Measurements from ENCODE around the gene BRSK2.

BRSK2 gene

DNA sequence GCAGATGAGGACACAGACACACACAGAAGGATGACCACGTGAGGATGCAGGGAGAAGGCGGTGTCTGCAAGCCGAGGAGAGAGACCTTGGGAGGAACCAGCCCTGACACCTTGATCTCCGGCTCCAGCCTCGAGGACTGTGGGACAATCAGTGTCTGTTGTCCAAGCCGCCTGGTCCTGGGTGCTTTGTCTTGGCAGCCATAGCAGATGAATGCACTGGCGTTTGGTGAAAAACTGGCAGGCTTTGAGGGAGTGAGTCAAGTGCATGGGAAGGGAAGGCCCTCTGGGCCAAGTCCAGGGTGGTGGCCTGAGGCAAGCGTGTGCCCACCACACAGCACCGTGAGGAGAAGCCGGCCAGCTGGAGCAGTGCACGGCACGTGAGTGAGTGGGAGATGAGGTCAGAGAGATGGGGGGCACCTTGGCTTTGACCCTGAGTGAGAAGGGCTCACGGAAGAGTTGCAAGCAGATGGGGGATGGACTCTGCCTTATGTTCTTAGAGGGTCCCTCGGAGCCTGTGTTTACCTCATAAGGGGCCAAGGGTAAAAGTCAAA, 12.4 kb upstream of the BRSK2 start:
- peaks cover 2% of the 10 kb centered on the region; the same call in 1 of the 2 replicates for H3K27me3 ChIP-seq (ENCODE audit: insufficient read depth, low read length)
- TF ChIP-seq, protein P1, sequence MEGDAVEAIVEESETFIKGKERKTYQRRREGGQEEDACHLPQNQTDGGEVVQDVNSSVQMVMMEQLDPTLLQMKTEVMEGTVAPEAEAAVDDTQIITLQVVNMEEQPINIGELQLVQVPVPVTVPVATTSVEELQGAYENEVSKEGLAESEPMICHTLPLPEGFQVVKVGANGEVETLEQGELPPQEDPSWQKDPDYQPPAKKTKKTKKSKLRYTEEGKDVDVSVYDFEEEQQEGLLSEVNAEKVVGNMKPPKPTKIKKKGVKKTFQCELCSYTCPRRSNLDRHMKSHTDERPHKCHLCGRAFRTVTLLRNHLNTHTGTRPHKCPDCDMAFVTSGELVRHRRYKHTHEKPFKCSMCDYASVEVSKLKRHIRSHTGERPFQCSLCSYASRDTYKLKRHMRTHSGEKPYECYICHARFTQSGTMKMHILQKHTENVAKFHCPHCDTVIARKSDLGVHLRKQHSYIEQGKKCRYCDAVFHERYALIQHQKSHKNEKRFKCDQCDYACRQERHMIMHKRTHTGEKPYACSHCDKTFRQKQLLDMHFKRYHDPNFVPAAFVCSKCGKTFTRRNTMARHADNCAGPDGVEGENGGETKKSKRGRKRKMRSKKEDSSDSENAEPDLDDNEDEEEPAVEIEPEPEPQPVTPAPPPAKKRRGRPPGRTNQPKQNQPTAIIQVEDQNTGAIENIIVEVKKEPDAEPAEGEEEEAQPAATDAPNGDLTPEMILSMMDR (IDR thresholded peaks at IDR 0.05; ENCODE audit: low read length): no peak
- no peak for TF ChIP-seq EZH2 (IDR thresholded peaks at IDR 0.05; ENCODE audit: borderline replicate concordance, low read length)
- no peaks in the 10 kb centered on the region for H3K36me3 ChIP-seq (ENCODE audit: insufficient read depth, low read length)

GRCh38 chr11:1381793-1382425, 7.8 kb upstream of the BRSK2 start:
- H3K9me3 ChIP-seq (ENCODE audit: low read length): no peaks in the 10 kb centered on the region
- H2AFZ ChIP-seq (ENCODE audit: low read length): no peak overlapping the region
- H3K4me1 ChIP-seq (ENCODE audit: insufficient read depth, low read length, severe bottlenecking): peaks cover 3% of the 10 kb centered on the region
- no peaks in the 10 kb centered on the region for H3F3A ChIP-seq (ENCODE audit: insufficient read depth, low read length)
- no peaks in the 10 kb centered on the region for H3K9me2 ChIP-seq (ENCODE audit: low read depth, low read length)
- no peaks in the 10 kb centered on the region for H4K20me1 ChIP-seq (ENCODE audit: insufficient read depth, low read length)
- H3K9ac ChIP-seq (ENCODE audit: low read length): no peak overlapping the region
- no peaks in the 10 kb centered on the region for H3K79me2 ChIP-seq (ENCODE audit: insufficient read depth, low read length)
- H3K36me3 ChIP-seq (ENCODE audit: insufficient read depth, low read length): no peaks in the 10 kb centered on the region
- no peak for TF ChIP-seq EZH2 (IDR thresholded peaks at IDR 0.05; ENCODE audit: borderline replicate concordance, low read length)
- TF ChIP-seq, protein P1 (IDR thresholded peaks at IDR 0.05; ENCODE audit: low read length): no peak
- no peak overlapping the region for H3K4me3 ChIP-seq (ENCODE audit: low read depth, low read length, poor library complexity, severe bottlenecking)
- no peak overlapping the region for H3K27ac ChIP-seq (ENCODE audit: low read depth, low read length, poor library complexity, severe bottlenecking)
- peaks cover 5% of the 10 kb centered on the region; the same call in 1 of the 2 replicates for H3K27me3 ChIP-seq (ENCODE audit: insufficient read depth, low read length)
- no peak overlapping the region for H3K4me2 ChIP-seq (ENCODE audit: low read length)

More for the DNA sequence above, 12.4 kb upstream of the BRSK2 start:
- no peak overlapping the region for H3K4me3 ChIP-seq (ENCODE audit: low read depth, low read length, poor library complexity, severe bottlenecking)
- H3K79me2 ChIP-seq (ENCODE audit: insufficient read depth, low read length): no peaks in the 10 kb centered on the region
- H3F3A ChIP-seq (ENCODE audit: insufficient read depth, low read length): no peaks in the 10 kb centered on the region
- H3K9me2 ChIP-seq (ENCODE audit: low read depth, low read length): no peaks in the 10 kb centered on the region
- no peaks in the 10 kb centered on the region for H3K4me1 ChIP-seq (ENCODE audit: insufficient read depth, low read length, severe bottlenecking)
- no peaks in the 10 kb centered on the region for H3K9me3 ChIP-seq (ENCODE audit: low read length)
- H4K20me1 ChIP-seq (ENCODE audit: insufficient read depth, low read length): no peaks in the 10 kb centered on the region
- no peak overlapping the region for H3K4me2 ChIP-seq (ENCODE audit: low read length)
- H3K9ac ChIP-seq (ENCODE audit: low read length): no peak overlapping the region
- no peak overlapping the region for H3K27ac ChIP-seq (ENCODE audit: low read depth, low read length, poor library complexity, severe bottlenecking)
- no peak overlapping the region for H2AFZ ChIP-seq (ENCODE audit: low read length)

DNA sequence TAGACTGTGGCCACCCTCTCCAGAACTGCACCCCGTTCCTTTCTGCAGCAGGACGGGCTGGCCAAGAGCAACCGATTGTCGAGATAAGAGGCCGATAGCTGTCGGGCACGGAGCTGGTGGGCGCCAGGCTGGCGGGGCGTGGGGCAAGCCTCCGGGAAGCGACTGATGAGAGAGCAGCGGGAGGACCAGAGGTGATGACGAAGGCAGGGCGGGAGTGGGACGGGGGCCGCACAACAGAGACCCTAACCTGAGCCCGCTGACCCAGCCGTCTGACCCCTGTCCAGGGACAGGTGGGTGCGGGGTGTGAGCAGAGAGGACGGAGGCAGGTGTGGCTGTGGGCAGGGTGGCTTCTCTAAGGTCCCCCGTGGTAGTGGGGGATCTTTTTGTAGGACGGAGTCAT, 7.3 kb upstream of the BRSK2 start:
- Histone ChIP-seq H3K4me1 (ENCODE audit: insufficient read depth, low read length, severe bottlenecking) (peaks cover 3% of the 10 kb centered on the region), H3K4me2 (ENCODE audit: low read length) (peak overlapping the region; percentile 64; the same call in 1 of the 2 replicates), H3F3A (ENCODE audit: insufficient read depth, low read length) (no peaks in the 10 kb centered on the region), H3K27me3 (ENCODE audit: insufficient read depth, low read length) (peaks cover 5% of the 10 kb centered on the region; the same call in 1 of the 2 replicates), H4K20me1 (ENCODE audit: insufficient read depth, low read length) (no peaks in the 10 kb centered on the region), H3K36me3 (ENCODE audit: insufficient read depth, low read length) (no peaks in the 10 kb centered on the region), H3K4me3 (ENCODE audit: low read depth, low read length, poor library complexity, severe bottlenecking) (no peak overlapping the region), H3K9me2 (ENCODE audit: low read depth, low read length) (no peaks in the 10 kb centered on the region), H3K9ac (ENCODE audit: low read length) (no peak overlapping the region), H3K79me2 (ENCODE audit: insufficient read depth, low read length) (no peaks in the 10 kb centered on the region), H3K9me3 (ENCODE audit: low read length) (no peaks in the 10 kb centered on the region), H3K27ac (ENCODE audit: low read depth, low read length, poor library complexity, severe bottlenecking) (no peak overlapping the region), H2AFZ (ENCODE audit: low read length) (no peak overlapping the region)
- TF ChIP-seq, protein P1 (IDR thresholded peaks at IDR 0.05; ENCODE audit: low read length): no peak
- no peak for TF ChIP-seq EZH2 (IDR thresholded peaks at IDR 0.05; ENCODE audit: borderline replicate concordance, low read length)
